GM08714 (cell line): Measurements from ENCODE around the gene SHISA7.
A peak's percentile ranks its signal among the peaks of the same experiment; 100 is the strongest.

ENCODE experiments used
- H3K4me3 ChIP-seq: fragments of 200-500 bp; sonication (Bioruptor generic); 2 replicates; pipeline ENCODE4 v1.5.1; 2014; ENCODE audit warnings: mild to moderate bottlenecking, low read length, inconsistent platforms
- ZNF274 ChIP-seq: IDR thresholded peaks from 2 replicates; pipeline ENCODE4 v1.6.1; 2012; ENCODE audit warnings: mild to moderate bottlenecking, low read depth, low read length

Gene SHISA7

GRCh38 chr19:55462722-55463121, 19.6 kb upstream of the SHISA7 start:
- no peak overlapping the region for H3K4me3 ChIP-seq
- no peak for TF ChIP-seq ZNF274

GRCh38 chr19:55461974-55462626, 19.0 kb upstream of the SHISA7 start:
- peak overlapping the region; percentile 69; the same call in 1 of the 2 replicates for H3K4me3 ChIP-seq
- TF ChIP-seq ZNF274 = no peak

- no peak for TF ChIP-seq ZNF274
These were observed 18.3 kb upstream of the SHISA7 start, which contains the start of gene ISOC2 for GRCh38 chr19:55461259-55461973. Gene ISOC2, minus strand, starts transcription at chr19:55461642. Its CDS starts 5,156 bp downstream, at chr19:55456486.

GRCh38 chr19:55460670-55461258, 17.7 kb upstream of the SHISA7 start:
- peak overlapping the region; percentile 79 for H3K4me3 ChIP-seq
- no peak for TF ChIP-seq ZNF274

More at GRCh38 chr19:55461259-55461973, 18.3 kb upstream of the SHISA7 start, which contains the start of gene ISOC2:
- H3K4me3 ChIP-seq = peak within 1 kb of the TSS; percentile 79

GRCh38 chr19:55459950-55460657, 17.0 kb upstream of the SHISA7 start:
- no peak overlapping the region; the same call in 1 of the 2 replicates for H3K4me3 ChIP-seq
- TF ChIP-seq ZNF274 = no peak

- TF ChIP-seq ZNF274 = no peak
These were observed 16.4 kb upstream of the SHISA7 start for GRCh38 chr19:55459551-55459949.

GRCh38 chr19:55457683-55458457, 14.8 kb upstream of the SHISA7 start:
- no peak for TF ChIP-seq ZNF274
- no peak overlapping the region for H3K4me3 ChIP-seq

More at GRCh38 chr19:55459551-55459949, 16.4 kb upstream of the SHISA7 start:
- no peak overlapping the region for H3K4me3 ChIP-seq

- TF ChIP-seq ZNF274 = no peak
- H3K4me3 ChIP-seq = no peak overlapping the region
These were observed 13.2 kb upstream of the SHISA7 start for GRCh38 chr19:55456347-55456746.

GRCh38 chr19:55455576-55456235, 12.6 kb upstream of the SHISA7 start:
- no peak overlapping the region for H3K4me3 ChIP-seq
- TF ChIP-seq ZNF274 = no peak

- H3K4me3 ChIP-seq = no peak overlapping the region
- no peak for TF ChIP-seq ZNF274
These were observed 11.7 kb upstream of the SHISA7 start for GRCh38 chr19:55454787-55455243.

GRCh38 chr19:55453511-55454260, 10.6 kb upstream of the SHISA7 start:
- no peak overlapping the region for H3K4me3 ChIP-seq
- no peak for TF ChIP-seq ZNF274

GRCh38 chr19:55452749-55453346, 9.7 kb upstream of the SHISA7 start:
- no peak overlapping the region for H3K4me3 ChIP-seq
- no peak for TF ChIP-seq ZNF274
